CD4-positive, alpha-beta T cell treated with Interleukin-4 for 4 hours (primary cell): ENCODE results near the gene RNASE4.

Source experiments
- DNase-seq: peaks from one replicate; pipeline ENCODE4 v3.0.0-alpha.2; 2020

RNASE4 gene

DNA sequence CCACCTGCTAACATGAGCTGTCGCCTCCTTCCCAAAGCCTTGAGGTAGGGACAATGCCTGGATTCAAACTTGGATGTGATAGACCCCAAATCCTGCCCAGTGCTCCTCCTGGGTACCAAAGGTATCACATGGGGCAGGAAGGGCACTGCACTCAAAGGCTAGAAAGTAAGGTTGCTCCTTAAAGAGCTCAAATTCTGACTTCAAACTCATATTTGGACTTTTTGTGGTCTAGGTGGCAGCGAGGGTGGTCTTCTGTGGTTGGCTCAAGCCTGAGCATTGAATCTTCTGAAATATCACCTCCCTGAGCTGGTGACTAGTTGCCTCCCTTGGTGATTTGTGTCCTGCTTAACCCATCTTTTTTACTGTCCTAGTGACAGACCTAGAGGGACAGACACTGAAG lies 8.3 kb upstream of the RNASE4 start:
- DNase-seq = no peak

- DNase-seq = no peak
Observed at GRCh38 chr14:20679907-20680306, 4.5 kb upstream of the RNASE4 start.

DNA sequence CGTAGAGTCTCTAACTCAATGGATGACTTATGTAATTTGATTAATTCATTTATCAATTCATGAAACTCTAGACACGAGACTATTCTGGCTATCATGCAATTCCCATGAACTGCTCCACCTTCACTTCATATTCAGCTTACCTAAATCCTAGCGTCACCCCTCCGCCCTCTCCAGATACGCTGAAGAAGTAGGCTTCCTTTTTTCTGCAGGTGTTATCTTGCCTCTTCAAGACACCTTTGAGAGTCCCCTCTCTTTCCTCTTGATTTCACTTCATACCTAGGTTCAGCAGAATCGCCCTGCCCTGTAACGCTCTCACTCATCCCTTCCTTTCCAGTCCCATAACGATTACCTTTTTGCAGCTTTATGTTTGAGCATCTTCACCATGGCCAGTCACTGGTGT lies 4.0 kb upstream of the RNASE4 start:
- no peak for DNase-seq

- DNase-seq = no peak
Observed at GRCh38 chr14:20680843-20681347, 3.5 kb upstream of the RNASE4 start.

DNA sequence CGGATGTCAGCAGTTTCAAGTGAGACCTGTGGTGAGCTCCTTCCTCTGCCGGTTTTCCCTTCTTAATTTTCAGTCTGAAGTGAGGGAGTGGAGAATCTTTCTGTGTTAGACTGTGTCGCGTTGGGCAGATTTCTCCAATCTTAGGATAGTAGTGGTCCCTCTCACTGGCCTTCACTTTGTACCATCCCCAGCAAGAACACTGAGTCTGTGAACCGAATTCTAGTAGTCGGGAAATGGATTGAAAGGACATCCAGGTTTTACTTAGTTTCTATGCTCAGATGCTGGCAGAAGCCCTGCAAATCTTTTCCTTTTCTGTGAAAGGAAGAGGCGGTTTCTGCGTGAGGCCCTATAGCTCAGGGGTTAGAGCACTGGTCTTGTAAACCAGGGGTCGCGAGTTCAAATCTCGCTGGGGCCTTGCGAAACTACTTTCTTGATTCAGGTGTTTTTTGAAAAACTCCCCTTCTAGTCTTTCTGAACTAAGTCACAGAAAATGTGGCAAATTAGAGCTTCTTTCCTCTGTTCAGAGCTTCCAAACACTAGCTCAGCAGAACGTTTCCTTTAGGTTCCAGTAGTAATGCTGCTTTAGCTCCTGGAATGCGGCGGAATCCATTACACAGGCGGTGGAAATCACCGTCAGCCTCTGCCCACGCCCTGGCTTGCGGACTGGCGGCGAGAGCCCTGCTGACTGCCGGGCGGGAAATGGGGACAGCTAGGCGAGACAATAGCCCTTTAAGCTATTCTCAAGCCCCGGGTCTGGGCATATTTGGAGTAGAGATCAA lies 2.8 kb upstream of the RNASE4 start:
- DNase-seq = peak; percentile 91

DNA sequence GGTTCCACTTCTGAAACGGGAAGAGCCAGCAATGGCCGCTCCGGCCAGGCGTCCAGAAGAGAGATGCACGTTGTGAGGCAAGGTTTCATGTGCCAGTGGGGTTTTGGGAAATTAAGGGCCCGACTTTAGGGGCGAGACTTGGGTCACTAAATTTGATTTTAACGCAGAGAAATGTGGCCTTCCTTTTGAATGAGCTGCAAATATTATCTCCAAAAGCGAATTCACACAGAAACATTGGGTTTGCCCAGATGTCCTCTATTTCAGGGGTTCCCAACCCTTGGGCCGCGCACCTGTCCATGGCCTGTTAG lies 2.3 kb upstream of the RNASE4 start:
- DNase-seq = no peak

DNA sequence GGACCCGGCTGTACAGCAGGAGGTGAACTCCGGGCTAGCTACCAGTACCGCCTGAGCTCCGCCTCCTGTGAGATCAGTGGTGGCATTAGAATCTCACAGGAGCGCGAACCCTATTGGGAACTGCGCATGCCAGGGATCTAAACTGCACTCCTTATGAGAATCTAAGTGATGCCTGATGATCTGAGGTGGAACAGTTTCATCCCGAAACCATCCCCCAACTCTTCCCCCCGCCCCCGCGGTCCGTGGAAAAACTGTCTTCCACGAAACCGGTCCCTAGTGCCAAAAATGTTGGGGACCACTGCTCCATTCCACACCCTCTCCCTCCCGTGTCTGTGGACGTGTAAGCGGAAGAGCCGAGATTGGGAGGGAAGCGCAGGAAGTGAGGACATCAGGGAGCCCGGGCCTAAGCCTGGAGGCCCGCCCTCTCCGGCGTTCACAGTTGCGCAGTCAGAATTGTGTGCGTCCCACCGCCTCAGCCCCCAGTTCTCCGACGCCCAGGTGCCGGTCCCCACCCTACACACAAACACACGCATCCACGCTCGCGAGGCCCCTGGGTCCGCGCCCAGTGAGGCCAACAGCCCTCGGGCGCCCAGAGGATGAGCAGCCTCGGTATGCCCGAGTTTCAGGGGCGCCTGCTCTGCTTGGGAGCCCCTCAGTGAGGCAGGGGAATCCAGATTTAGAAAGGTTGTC lies 1.8 kb upstream of the RNASE4 start:
- peak; percentile 81 for DNase-seq

GRCh38 chr14:20683125-20683890 lies 1.1 kb upstream of the RNASE4 start:
- DNase-seq = peak; percentile 84

DNA sequence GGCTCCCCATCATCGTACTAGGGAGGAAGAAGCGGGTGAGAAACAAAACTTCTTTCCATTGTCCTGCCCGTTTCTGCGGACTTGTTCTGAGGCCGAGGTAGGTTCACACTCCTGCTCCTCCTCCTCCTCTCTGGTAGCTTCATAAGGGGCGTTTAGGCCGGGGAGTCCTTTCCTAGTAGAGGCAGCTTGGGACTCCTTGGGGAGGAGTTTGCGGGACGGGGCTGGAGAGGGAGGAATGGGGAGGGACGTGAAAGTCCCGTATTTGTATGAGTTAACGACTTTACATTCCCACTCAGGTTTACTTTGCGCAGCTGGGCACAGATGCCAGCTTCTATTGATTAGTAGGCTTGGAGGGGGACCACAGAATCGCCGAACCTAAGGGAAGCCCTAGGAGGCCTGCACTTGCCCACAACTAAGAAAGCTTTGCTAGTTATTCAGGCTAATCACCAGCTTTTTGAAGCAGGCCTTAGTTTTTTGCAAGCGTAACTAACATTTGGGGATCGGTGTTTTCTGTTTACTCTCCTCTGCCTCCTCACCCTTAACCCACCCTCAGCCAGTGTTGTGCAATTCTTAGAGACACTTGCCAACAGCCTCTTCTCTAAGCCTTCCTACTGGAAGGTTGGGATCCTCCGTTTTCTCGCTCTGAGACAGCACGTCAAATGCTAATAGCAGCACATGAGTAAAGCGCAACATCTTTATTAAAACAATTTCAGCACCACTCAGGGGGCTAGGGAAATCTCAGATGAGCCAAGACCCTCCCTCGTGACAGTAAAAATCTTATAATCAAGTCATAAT lies 499 bp downstream of the RNASE4 start:
- DNase-seq = no peak

DNA sequence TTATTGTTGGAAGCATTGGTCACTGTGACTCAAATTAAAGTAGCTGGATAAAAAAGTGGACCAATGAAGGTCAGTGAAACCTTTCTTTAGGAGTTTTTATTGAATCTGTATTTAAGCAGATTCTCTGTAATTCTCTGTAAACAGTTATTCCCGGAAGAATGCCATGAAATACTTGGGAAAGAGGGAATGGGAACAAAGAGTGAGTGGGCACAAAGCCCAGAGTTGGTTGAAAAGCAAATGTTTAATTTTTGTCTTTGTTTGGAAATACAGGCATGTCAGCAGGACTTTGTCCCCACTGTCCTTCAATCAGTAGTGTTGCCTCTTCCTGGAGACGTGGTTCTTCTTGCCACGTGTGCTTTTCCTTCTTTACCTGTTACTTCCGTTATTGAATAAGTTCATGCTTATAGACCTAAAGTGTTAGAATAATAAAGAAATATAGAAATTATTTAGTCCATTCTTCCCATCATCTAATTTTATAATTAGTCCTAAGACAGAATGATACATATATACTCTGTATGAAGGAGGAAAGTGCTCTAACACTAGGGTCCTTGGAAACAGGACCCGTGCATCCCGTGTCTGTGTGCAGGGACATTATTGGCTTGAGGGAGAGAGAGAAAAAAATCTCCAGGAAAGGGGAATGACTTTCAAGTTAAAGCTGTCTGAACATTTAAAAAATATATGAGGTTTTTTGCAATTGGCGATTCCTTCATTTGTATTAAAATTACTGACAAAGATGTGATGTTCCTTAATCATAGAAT lies 2.2 kb downstream of the RNASE4 start:
- DNase-seq = no peak

GRCh38 chr14:20687362-20688166 lies 3.2 kb downstream of the RNASE4 start:
- DNase-seq = no peak

DNA sequence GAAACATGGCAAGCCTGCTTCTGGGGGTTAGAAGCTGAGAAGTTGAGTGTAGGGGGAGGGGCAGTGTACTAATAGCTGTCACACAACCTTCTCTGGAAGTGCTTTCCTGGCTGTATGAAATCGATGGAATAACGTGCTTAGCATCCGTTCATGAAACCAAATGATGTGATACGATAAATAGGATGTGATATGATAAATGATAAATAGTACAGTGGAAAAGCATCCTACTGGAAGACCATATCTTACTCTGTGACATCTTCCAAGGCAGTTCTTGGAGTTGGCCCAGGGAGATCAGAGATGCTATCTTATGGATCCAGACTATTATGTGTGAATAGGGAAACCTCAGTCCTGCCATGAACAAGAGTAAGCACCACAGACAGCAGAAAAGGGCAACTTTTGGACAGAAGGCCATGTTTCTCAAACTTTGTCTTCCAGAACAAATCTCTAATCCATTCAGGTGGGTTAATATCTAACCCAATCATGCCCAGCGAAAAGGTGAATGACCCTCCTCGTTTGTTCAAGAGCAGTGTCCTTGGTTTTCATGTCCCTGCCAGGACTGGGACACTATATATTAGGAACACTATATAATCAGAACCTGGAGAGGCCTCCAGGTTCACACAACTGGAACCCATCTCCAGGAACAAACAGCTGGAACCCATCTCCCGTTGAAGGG lies 3.9 kb downstream of the RNASE4 start, which contains the start of gene ANG:
ANG (plus strand) TSS at position 598 of the 673 bp plus-strand sequence. CDS start 4,801 bp downstream, outside the sequence.
- no peak for DNase-seq

- peak; percentile 65 for DNase-seq
Observed at GRCh38 chr14:20690848-20691640, 6.7 kb downstream of the RNASE4 start.

- no peak for DNase-seq
Observed at GRCh38 chr14:20692116-20692751, 7.9 kb downstream of the RNASE4 start.

DNA sequence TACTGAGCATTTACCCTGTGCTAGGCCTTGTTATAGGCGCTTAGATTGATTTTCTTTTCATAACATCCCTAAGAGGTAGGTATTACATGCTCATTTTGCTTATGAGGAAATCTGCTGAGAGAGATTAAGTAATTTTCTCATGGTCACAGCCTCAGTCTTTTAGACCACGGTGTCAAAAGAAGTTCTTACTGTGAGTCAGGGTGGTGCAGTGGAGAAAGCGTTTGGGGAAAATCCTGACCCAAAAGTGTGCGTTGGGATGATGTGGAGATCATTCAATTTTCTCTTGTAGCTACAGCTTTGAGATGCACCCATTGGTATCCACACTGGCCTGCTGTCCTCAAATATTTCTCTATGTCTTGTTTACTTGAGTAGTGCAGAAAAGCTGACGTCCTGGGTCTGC lies 12.4 kb downstream of the RNASE4 start:
- DNase-seq = no peak

DNA sequence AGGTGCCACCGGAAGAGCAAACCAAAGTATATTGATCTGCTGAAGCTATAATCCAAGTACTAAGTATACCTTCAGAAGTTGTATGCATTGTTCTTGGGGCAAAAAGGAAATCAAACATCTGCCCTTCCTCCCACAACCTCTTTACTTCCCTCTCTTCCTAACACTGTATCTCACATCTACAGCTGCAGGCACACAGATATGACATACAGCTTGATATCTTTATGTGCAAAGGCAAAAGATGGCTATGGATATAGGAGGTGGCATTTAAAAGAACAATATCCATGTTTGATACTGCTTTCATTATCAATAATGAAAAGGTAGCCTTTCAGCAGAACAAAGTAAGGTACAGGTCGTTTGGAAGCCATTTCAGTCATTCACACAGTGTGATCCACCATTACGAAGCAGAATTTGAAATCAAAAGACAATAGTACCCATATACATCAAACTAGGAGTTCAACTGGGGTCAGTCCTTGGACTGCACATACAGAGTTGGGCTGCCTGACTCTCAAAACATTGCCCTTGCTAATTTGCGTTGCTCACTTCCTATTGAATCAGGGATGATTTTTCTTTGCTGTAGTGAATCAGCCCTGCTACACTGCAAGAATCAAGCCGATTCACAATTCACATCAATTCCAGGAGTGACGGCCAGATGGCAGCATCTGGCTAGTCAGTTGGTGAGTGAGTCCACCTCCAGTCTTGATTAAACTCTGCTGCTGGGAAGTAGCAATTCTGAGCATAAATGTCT lies 13.1 kb downstream of the RNASE4 start:
- DNase-seq = peak; percentile 74

GRCh38 chr14:20698018-20698329 lies 13.6 kb downstream of the RNASE4 start:
- no peak for DNase-seq

DNA sequence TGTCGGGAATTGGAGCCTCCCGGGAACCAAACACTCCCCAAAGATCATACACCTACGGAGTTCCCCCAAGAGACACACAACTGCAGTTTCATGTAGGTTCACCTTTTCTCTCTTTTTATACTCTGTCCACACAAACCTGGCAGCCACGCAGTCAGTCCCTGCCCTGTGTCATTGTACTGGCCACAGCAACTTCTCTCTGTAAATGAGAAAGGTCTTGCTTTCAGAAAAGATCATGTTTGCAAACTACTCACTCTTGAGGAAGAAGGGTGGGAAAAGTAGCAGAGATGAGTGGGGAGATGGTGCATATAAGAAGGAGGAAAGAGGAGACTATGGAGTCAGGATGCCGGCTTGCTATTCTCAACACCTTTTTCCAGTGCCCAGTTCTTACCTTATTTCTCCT lies 14.6 kb downstream of the RNASE4 start:
- no peak for DNase-seq

DNA sequence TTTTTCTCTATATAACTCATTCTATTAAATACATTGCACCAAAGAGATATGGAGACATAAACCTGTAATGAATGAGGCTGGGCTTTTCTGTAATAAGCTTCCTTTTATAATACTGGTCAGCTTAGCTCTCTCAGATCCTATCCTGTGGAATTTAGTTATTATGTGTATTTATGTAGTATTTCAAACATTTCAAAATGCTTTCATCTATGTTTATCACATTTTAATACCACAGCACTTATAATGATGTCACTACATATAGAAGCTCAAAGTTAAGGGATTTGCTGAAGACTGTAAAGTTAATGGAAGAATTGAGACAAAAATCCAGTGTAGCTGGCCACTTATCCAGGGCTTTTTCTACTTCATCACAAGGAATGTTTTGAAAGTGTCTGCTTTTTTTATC lies 15.6 kb downstream of the RNASE4 start:
- DNase-seq = no peak
